DND-41 (cell line): Measurements from ENCODE around the gene CARD14.

Experiments
- EZH2 ChIP-seq: IDR thresholded peaks from 3 replicates; pipeline ENCODE4 v1.6.1; 2012; ENCODE audit warnings: borderline replicate concordance, low read depth, mild to moderate bottlenecking, moderate library complexity, low read length, inconsistent platforms; ENCODE audit not compliant: severe bottlenecking
- TF ChIP-seq, protein P1 (sequence below): IDR thresholded peaks from 2 replicates; pipeline ENCODE4 v1.5.1; 2012; ENCODE audit warnings: borderline replicate concordance, low read length, moderate library complexity, mild to moderate bottlenecking; ENCODE audit not compliant: poor library complexity, severe bottlenecking; ENCODE audit errors: extremely low read depth

DNA sequence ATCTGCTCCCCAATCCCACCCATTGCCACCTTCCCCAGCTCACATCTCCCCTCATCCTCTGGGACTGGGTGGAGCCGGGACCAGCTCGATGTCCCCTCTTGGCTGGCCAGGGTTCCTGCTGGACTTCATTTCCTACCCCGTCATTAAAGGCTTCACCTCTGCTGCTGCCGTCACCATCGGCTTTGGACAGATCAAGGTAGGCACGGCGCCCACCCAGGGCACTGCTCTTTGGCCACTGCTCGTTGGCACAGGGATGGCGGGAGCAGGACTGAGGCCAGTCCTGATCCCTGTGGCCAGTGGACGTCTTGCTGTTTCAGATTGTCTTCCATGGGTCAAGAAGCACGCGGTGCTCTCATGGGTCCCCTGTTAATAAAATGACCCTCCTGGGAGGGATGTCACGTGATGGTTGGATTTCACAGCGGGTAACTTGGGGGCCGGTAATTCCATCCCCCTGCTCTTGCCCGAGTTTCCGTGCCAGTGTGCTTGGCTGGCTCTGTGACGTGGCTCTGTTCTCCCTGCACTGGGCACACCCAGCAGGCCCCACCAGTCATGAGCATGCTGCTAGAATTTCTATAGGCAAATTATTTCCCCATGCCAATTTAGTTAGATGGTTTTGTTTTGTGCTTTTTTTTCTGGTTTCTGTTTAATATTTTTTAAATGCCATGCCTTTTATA is 53.4 kb downstream of the CARD14 start:
- no peak for TF ChIP-seq EZH2
- TF ChIP-seq, protein P1, sequence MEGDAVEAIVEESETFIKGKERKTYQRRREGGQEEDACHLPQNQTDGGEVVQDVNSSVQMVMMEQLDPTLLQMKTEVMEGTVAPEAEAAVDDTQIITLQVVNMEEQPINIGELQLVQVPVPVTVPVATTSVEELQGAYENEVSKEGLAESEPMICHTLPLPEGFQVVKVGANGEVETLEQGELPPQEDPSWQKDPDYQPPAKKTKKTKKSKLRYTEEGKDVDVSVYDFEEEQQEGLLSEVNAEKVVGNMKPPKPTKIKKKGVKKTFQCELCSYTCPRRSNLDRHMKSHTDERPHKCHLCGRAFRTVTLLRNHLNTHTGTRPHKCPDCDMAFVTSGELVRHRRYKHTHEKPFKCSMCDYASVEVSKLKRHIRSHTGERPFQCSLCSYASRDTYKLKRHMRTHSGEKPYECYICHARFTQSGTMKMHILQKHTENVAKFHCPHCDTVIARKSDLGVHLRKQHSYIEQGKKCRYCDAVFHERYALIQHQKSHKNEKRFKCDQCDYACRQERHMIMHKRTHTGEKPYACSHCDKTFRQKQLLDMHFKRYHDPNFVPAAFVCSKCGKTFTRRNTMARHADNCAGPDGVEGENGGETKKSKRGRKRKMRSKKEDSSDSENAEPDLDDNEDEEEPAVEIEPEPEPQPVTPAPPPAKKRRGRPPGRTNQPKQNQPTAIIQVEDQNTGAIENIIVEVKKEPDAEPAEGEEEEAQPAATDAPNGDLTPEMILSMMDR = no peak
